Left colon (tissue), 2 donors: Measurements from ENCODE around the gene SHISA5. TPM values are rescaled to one million over a fixed set of nuclear protein-coding genes. Genes with fewer than 3 reads are reported as not detected.
A peak's percentile ranks its signal among the peaks of the same experiment; 100 is the strongest.

ENCODE experiments used
- ATAC-seq: fragments of 200-7000 bp; cut with Tn5 transposase; one replicate; pipeline ENCODE4 v1.9.1; 2020; ENCODE audit warnings: mild to moderate bottlenecking, moderate library complexity
- DNase-seq, 2 donors: peaks; one replicate each; pipeline ENCODE4 v3.0.0-alpha.2; 2020
- intact Hi-C, 2 donors: fragments of 100-400 bp; cut with DNase I in 1 of 2; cut with micrococcal nuclease in 1 of 2; formaldehyde crosslinking; loops; one replicate each; pipeline versions ENCODE4 v1.11.2 to v1.14.0; 2022; cut with DNase I, micrococcal nuclease
- microRNA-seq, 2 donors: library from miRNA; unstranded; fragments of <30 nt; microRNA quantifications; one replicate each; pipeline versions ENCODE4 v1.1.0 to v1.2.0, GENCODE V29; 2020
- total RNA-seq, 2 donors: library from RNA; stranded (reverse); fragmentation: NEBNext Ultra II Directional; extraction: Animal tissue kit (Norgen Biotek cat#: 25700); gene quantifications; one replicate each; pipeline ENCODE4 v1.2.1, GENCODE V29; 2021
- donor health status: DM: no; HTN: no; CAD: no.
- donor health status: DM: yes; HTN: yes; CAD: no.

The SHISA5 gene
- total RNA-seq, 2 donors from 2014 or later, result 103 to 116 TPM

GRCh38 chr3:48428088-48428571, 75.8 kb downstream of the SHISA5 start:
- ATAC-seq, result no peak

DNA sequence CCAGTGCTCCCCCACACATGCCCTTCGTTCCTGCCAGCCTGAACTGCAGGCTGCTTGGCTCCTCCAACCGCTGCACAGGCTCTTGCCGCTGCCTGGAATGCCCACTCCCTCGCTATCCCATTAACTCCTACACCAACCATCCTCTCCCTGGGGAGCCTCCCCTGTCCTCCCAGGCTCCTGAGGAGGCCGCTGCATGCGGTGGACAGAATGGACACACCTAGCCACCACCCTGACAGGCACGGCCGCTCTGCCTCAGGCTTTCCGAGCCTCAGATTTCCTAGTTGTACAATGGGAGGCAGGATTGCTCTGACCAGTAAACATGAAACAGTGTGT, 76.4 kb downstream of the SHISA5 start:
- intact Hi-C loops, result no loop called here
- peak in 1 of 2 donors; percentile 48 for DNase-seq

More at GRCh38 chr3:48428088-48428571, 75.8 kb downstream of the SHISA5 start:
- intact Hi-C loops, result no loop called here
- DNase-seq, result no peak

DNA sequence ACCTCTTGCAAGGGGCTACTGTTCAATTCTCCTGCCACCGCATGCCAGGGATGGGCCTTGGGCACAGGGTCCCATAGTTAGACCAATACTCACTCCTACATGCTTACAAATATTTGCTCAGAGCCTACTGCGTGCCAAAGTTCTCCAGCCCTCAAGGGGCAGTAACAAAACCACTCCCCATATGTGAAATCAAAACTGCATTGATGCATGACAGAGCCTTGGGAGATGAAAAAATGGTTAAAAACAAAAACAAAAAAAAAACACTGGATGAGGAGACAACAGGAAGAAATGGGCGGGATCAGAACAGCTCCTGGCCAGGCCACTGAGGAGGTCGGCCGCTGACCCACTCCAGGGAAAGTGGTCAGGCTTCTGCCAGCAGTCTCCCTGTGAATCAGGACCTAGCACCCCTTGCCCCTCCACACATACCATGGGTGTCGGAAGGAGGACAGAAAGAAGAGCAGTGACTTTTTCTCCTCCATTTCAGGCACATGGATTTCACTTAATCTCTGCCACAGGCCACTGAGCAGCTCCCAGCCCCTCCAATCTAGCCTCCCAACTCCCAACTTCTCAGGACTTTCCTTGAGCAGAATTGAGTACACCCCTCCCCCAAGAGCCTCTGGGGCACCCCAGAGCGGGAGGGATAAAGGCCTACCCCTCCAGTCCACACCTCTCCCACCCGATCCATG, 76.9 kb downstream of the SHISA5 start:
- intact Hi-C loops, result no loop called here
- DNase-seq (no peak), ATAC-seq (no peak)

More for the DNA sequence above, 76.4 kb downstream of the SHISA5 start:
- ATAC-seq, result peak; percentile 31

DNA sequence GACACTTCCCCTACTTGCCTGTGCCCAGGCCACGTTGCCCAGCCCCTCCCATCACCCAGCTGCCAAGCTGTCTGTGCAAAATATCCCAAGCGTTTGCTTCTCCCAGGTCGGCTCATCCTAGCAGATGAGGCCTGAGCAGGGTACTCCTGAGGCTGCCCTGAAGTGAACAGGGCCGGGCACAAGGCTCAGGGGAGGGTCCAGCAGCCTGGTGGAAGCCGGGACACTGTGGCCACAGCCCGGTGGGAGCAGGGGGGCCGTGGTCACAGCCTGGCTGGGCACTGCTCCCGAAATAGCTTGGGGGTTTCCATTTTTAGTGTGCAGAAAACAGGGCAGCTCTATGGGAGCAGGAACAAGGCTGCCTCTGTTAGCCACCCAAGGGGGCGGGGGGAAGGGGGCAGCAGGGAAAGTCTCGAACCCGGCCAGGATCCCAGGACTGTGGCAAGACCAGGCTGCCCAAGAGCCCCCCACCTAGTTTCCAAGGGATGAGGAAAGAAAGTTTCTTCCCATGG, 77.5 kb downstream of the SHISA5 start:
- intact Hi-C loops, result no loop called here
- ATAC-seq (no peak), DNase-seq (no peak)

- intact Hi-C loops, result no loop called here
- ATAC-seq (no peak), DNase-seq (no peak)
These were observed 78.6 kb downstream of the SHISA5 start for GRCh38 chr3:48425281-48425812.

GRCh38 chr3:48423883-48424695, 79.9 kb downstream of the SHISA5 start:
- ATAC-seq, result no peak
- DNase-seq, result no peak
- intact Hi-C loops, result no loop called here

DNA sequence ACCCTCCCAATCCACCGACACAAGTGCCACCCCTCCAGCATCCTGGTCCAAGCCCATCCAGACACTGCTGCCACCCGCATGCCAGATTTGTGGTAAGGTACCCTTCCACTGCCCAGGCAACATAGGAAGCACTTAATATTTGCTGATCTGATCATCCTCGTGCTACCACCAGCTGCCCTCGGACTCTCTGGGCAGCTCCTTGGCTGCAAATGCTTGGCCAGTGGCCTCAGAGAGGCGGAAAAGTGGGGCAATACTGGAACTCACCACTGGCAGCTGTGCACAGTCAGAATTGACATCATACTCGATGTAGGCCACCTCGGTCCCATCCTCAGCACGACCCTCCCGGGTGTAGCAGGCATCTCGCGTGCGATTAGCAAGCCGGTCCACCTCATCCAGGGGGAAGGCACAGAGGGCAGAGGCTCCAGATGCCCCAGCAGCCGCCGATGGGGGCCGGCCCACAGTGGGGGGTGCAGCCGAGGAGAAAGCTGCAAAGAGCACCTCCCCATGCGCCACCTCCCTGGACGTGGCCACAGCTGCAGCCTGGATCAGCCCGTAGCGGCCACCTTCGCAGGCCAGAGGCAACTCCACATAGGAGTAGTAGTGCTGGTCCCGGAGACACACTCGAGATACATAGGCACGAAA, 80.6 kb downstream of the SHISA5 start:
- no peak for ATAC-seq
- no peak for DNase-seq
- intact Hi-C loops, result no loop called here

GRCh38 chr3:48422681-48423080, 81.3 kb downstream of the SHISA5 start:
- DNase-seq (no peak), ATAC-seq (no peak)
- intact Hi-C loops, result no loop called here

GRCh38 chr3:48422272-48422671, 81.7 kb downstream of the SHISA5 start:
- ATAC-seq, result peak; percentile 8
- DNase-seq, result no peak
- intact Hi-C loops, result no loop called here

GRCh38 chr3:48420561-48420960, 83.4 kb downstream of the SHISA5 start:
- ATAC-seq, result no peak
- intact Hi-C loops, result no loop called here
- DNase-seq, result no peak

GRCh38 chr3:48419597-48419996, 84.4 kb downstream of the SHISA5 start:
- DNase-seq, result no peak
- no peak for ATAC-seq
- intact Hi-C loops, result no loop called here

- no peak for DNase-seq
- ATAC-seq, result no peak
- intact Hi-C loops, result no loop called here
These were observed 84.8 kb downstream of the SHISA5 start for GRCh38 chr3:48419149-48419548.

DNA sequence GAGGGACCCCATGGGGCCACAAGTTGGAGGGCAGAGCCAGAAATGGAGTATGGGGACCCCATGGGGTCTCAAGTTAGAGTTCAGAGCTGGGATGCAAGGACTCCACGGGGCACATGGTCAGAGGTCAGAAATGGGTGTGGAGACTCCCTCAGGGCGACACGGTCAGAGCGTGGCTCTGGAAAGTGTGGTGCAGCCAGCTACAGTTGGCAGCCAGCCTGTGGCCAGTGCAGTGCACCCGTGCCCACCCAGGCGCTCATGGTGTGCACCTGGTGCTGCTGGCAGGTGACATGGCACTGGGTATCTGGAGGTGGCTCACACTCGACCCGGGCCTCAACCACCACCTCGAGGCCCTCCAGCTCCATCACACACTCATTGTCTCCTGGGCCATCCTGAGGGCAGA, 85.3 kb downstream of the SHISA5 start:
- intact Hi-C loops, result no loop called here
- ATAC-seq, result no peak
- DNase-seq, result no peak

- intact Hi-C loops, result no loop called here
- no peak for ATAC-seq
- DNase-seq, result no peak
These were observed 85.8 kb downstream of the SHISA5 start for GRCh38 chr3:48418140-48418539.

Small RNAs within 50 kb of the gene (microRNA-seq; reads per million reads assigned to microRNA genes)
- gene MIR6823, result 0 reads per million in 2 donors

Other genes with a start within 250 kb of the SHISA5 start
- 10 to 100 TPM; 22.4 to 33.5 TPM for gene NME6, start 202.8 kb downstream of the SHISA5 start, total RNA-seq
- not detected for gene SPINK8, start 170.5 kb downstream of the SHISA5 start, total RNA-seq
- not detected for gene FBXW12, start 132.0 kb downstream of the SHISA5 start, total RNA-seq
- 100 to 1,000 TPM in 1 of 2 donors, 10 to 100 TPM in 1; 91.1 to 114 TPM for gene PLXNB1, start 74.1 kb downstream of the SHISA5 start, total RNA-seq
- 10 to 100 TPM; 13.3 to 21.2 TPM for gene CCDC51, start 64.1 kb downstream of the SHISA5 start, total RNA-seq
- 100 to 1,000 TPM; 165 to 192 TPM for gene TMA7, start 63.9 kb downstream of the SHISA5 start, total RNA-seq
- gene ATRIP, start 57.4 kb downstream of the SHISA5 start, total RNA-seq, result 1 to 10 TPM; 3.8 to 4.4 TPM
- gene PFKFB4, start 52.6 kb upstream of the SHISA5 start, total RNA-seq, result 1 to 10 TPM; 6.0 to 10.0 TPM
- not detected for gene UCN2, start 59.6 kb upstream of the SHISA5 start, total RNA-seq
- gene COL7A1, start 91.2 kb upstream of the SHISA5 start, total RNA-seq, result 1 to 10 TPM; 4.5 to 5.7 TPM
- gene UQCRC1, start 105.5 kb upstream of the SHISA5 start, total RNA-seq, result 100 to 1,000 TPM; 613 to 797 TPM
- 1 to 10 TPM in 1 of 2 donors, under 1 TPM in 1; 0.84 to 2.2 TPM for gene TMEM89, start 117.6 kb upstream of the SHISA5 start, total RNA-seq
- 100 to 1,000 TPM; 116 to 121 TPM for gene SLC26A6, start 131.3 kb upstream of the SHISA5 start, total RNA-seq
- 1 to 10 TPM; 1.4 to 2.4 TPM for gene CELSR3, start 158.7 kb upstream of the SHISA5 start, total RNA-seq
- 10 to 100 TPM; 19.5 to 24.8 TPM for gene NCKIPSD, start 181.7 kb upstream of the SHISA5 start, total RNA-seq
- gene IP6K2, start 213.0 kb upstream of the SHISA5 start, total RNA-seq, result 100 to 1,000 TPM; 112 to 128 TPM